SU-DHL-6 (cell line): ENCODE measurements around the gene DAAM1.
A peak's percentile ranks its signal among the peaks of the same experiment; 100 is the strongest.

ENCODE experiments used
- H2AFZ ChIP-seq: fragments of 200-600 bp; sonication (generic); 2 replicates; pipeline ENCODE4 v1.6.1; 2014; ENCODE audit warnings: low read depth, mild to moderate bottlenecking, moderate library complexity, mixed read lengths, antibody characterized with exemption, low read length; ENCODE audit not compliant: severe bottlenecking
- H3F3A ChIP-seq: fragments of 200-600 bp; shearing (Covaris generic); 2 replicates; pipeline ENCODE4 v1.6.0; 2016; ENCODE audit warnings: antibody characterized with exemption, mild to moderate bottlenecking; ENCODE audit not compliant: insufficient read depth
- H3K27ac ChIP-seq: fragments of 200-600 bp; sonication (generic); 2 replicates; pipeline ENCODE4 v1.5.1; 2016; ENCODE audit warnings: low read depth, mild to moderate bottlenecking, low read length, moderate library complexity, mixed read lengths
- H3K27me3 ChIP-seq: fragments of 200-600 bp; sonication (generic), shearing (Covaris generic); 2 replicates; pipeline ENCODE4 v1.6.0; 2014; ENCODE audit warnings: mild to moderate bottlenecking, low read length
- H3K36me3 ChIP-seq: fragments of 200-600 bp; sonication (generic); 2 replicates; pipeline ENCODE4 v1.6.1; 2014; ENCODE audit warnings: mild to moderate bottlenecking, low read length, mixed read lengths
- H3K4me2 ChIP-seq: fragments of 300-600, 200-600 bp; shearing (Covaris generic), sonication (generic); 2 replicates; pipeline ENCODE4 v1.6.0; 2014; ENCODE audit warnings: low read length, low read depth, mild to moderate bottlenecking; ENCODE audit not compliant: poor library complexity, severe bottlenecking
- H3K4me3 ChIP-seq: fragments of 200-600 bp; sonication (generic); 2 replicates; pipeline ENCODE4 v1.5.1; 2014; ENCODE audit warnings: antibody characterized with exemption, low read length, mild to moderate bottlenecking, mixed read lengths; ENCODE audit not compliant: insufficient read depth, poor library complexity, severe bottlenecking
- H3K79me2 ChIP-seq: fragments of 200-600 bp; sonication (generic); 2 replicates; pipeline ENCODE4 v1.6.1; 2014; ENCODE audit warnings: mild to moderate bottlenecking, low read length, moderate library complexity; ENCODE audit not compliant: insufficient read depth
- H3K9ac ChIP-seq: fragments of 200-600 bp; sonication (generic); 2 replicates; pipeline ENCODE4 v1.7.0; 2014; ENCODE audit warnings: mild to moderate bottlenecking, low read length
- H3K9me2 ChIP-seq: fragments of 200-600 bp; sonication (generic); replicated peaks from 2 replicates; pipeline ENCODE4 v1.6.1; 2014; ENCODE audit warnings: low read length; ENCODE audit not compliant: insufficient read depth
- H3K9me3 ChIP-seq: fragments of 200-600 bp; sonication (generic); 2 replicates; pipeline ENCODE4 v1.6.1; 2014; ENCODE audit warnings: low read length, mixed read lengths; ENCODE audit not compliant: insufficient read depth
- H4K20me1 ChIP-seq: fragments of 200-600 bp; sonication (generic); 2 replicates; pipeline ENCODE4 v1.6.1; 2014; ENCODE audit warnings: low read depth, mild to moderate bottlenecking, antibody characterized with exemption, low read length, moderate library complexity, mixed read lengths
- EZH2phosphoT487 ChIP-seq: fragments of 200-600 bp; sonication (generic), shearing (Covaris generic); conservative IDR thresholded peaks from 2 replicates; pipeline ENCODE4 v1.6.1; 2018; ENCODE audit warnings: mild to moderate bottlenecking, antibody characterized with exemption, low read length, moderate library complexity, mixed read lengths
- TF ChIP-seq, protein P1 (sequence below): fragments of 200-600 bp; sonication (generic); IDR thresholded peaks from one replicate; pipeline ENCODE4 v1.5.1; 2017; ENCODE audit warnings: antibody characterized with exemption, mild to moderate bottlenecking, low read length, moderate library complexity; ENCODE audit not compliant: insufficient read depth, poor library complexity, severe bottlenecking

DAAM1 gene

DNA sequence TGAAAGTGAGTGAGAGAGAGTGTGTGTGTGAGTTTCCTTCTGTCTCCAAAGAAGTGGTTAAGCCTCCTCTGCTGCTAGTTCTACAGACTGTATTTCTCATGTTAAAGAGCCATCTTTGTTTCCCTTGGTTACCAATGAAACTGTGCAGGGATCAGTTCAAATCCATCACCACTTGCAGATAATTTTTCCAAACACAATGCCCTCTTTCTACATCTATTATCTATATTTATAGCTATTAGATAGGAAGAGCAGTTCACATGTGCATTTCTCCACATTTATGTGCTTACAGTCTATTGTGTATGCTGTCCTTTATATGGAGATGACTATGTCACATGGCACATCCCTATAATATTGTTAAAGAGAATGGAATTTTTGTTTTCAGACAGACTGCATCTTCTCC is 2.2 kb upstream of the DAAM1 start:
- Histone ChIP-seq H3K9me3 (no peaks in the 10 kb centered on the region), H3K9ac (no peak overlapping the region), H3F3A (no peaks in the 10 kb centered on the region), H3K4me3 (no peak overlapping the region), H4K20me1 (peaks cover 6% of the 10 kb centered on the region; the same call in 1 of the 2 replicates), H3K27ac (no peak overlapping the region), H3K36me3 (no peaks in the 10 kb centered on the region), H3K4me2 (no peak overlapping the region), H3K9me2 (no peaks in the 10 kb centered on the region), H3K79me2 (peaks cover 25% of the 10 kb centered on the region), H3K27me3 (no peaks in the 10 kb centered on the region), H2AFZ (no peak overlapping the region)
- TF ChIP-seq, protein P1, sequence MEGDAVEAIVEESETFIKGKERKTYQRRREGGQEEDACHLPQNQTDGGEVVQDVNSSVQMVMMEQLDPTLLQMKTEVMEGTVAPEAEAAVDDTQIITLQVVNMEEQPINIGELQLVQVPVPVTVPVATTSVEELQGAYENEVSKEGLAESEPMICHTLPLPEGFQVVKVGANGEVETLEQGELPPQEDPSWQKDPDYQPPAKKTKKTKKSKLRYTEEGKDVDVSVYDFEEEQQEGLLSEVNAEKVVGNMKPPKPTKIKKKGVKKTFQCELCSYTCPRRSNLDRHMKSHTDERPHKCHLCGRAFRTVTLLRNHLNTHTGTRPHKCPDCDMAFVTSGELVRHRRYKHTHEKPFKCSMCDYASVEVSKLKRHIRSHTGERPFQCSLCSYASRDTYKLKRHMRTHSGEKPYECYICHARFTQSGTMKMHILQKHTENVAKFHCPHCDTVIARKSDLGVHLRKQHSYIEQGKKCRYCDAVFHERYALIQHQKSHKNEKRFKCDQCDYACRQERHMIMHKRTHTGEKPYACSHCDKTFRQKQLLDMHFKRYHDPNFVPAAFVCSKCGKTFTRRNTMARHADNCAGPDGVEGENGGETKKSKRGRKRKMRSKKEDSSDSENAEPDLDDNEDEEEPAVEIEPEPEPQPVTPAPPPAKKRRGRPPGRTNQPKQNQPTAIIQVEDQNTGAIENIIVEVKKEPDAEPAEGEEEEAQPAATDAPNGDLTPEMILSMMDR = no peak
- no peak for TF ChIP-seq EZH2phosphoT487

DNA sequence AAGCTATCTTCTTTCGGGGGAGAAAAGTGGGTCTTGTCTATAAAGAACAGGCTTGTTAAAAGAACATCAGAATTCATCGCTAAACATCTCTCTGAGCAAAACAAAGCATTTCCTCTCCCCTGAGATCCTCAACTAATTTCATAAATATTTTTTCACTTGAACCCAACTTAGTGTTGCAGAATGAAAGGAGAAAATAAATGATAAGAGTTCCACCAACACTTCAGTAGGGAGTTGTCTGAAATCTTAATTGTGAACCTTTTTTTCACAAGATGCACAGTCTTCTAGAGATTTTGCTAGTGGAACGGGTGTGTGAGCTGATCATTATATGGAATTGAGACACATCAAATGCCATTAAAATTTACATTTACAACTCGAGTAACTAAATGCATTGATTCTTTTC is 1.3 kb upstream of the DAAM1 start:
- Histone ChIP-seq H3K4me3 (peak overlapping the region; percentile 99), H3K4me2 (peak overlapping the region; percentile 96), H3K9me2 (no peaks in the 10 kb centered on the region), H2AFZ (peak overlapping the region; percentile 91), H3K9me3 (no peaks in the 10 kb centered on the region), H3K27me3 (no peaks in the 10 kb centered on the region), H3K27ac (no peak overlapping the region), H3K9ac (peak overlapping the region; percentile 81; the same call in 1 of the 2 replicates), H3F3A (no peaks in the 10 kb centered on the region), H3K36me3 (no peaks in the 10 kb centered on the region), H3K79me2 (peaks cover 33% of the 10 kb centered on the region), H4K20me1 (peaks cover 9% of the 10 kb centered on the region; the same call in 1 of the 2 replicates)
- no peak for TF ChIP-seq EZH2phosphoT487
- TF ChIP-seq, protein P1 = no peak

DNA sequence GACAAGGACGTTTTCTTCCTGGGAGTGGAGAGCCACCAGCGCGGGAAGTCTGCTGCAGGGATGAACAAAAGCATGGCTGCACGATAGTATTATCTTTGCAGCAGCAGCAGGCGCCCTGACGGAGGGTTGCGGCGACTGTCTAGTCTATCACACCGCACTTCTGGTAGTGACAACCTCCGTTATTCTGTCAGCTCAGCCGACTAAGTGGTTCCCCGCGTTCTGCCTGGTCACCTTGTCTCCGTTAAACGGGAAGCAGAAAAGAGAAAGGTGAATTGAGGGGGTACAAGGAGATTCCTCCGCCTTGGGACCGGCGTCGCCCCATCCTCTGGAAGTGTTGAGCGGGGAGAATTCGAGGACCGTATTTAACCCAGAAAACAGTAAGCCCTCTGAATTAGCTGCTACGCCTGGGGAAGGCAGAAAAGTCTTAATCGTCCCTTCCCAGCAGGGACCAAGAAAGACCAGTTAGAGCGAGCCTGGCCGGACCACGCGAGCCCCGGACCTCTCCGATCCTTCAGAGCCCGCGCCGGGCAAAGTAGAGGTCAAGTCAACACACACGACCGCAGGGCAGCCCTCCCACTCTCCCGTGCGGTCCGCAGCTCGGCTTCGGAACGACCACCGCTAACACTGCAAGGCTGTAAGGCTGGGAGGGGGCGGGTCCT is 536 bp upstream of the DAAM1 start:
- H3K4me2 ChIP-seq = peak overlapping the region; percentile 96
- H3K9ac ChIP-seq = peak overlapping the region; percentile 81
- no peaks in the 10 kb centered on the region for H3K9me2 ChIP-seq
- no peaks in the 10 kb centered on the region for H3K27me3 ChIP-seq
- peak overlapping the region; percentile 91 for H2AFZ ChIP-seq
- TF ChIP-seq, protein P1 = no peak
- no peak for TF ChIP-seq EZH2phosphoT487
- peaks cover 42% of the 10 kb centered on the region for H3K79me2 ChIP-seq
- H3K36me3 ChIP-seq = no peaks in the 10 kb centered on the region
- H3K27ac ChIP-seq = peak overlapping the region; percentile 56
- peak overlapping the region; percentile 99 for H3K4me3 ChIP-seq
- H3F3A ChIP-seq = no peaks in the 10 kb centered on the region
- no peaks in the 10 kb centered on the region for H3K9me3 ChIP-seq
- H4K20me1 ChIP-seq = peaks cover 9% of the 10 kb centered on the region; the same call in 1 of the 2 replicates
